H1 (cell line): ENCODE results near the gene TRAF1. TPM values are rescaled to one million over a fixed set of nuclear protein-coding genes. Genes with fewer than 3 reads are reported as not detected.

Experiments
- CTCF ChIA-PET: fragments of 300-600 bp; sonication (Branson Sonifier 250); formaldehyde crosslinking; loops from one replicate; lab custom pipeline; 2021; ENCODE audit not compliant: partially characterized antibody; lab: Charles Lee
- POLR2A ChIA-PET: fragments of 300-600 bp; sonication (Branson Sonifier 250); formaldehyde crosslinking; loops from one replicate; lab custom pipeline; 2021; ENCODE audit warnings: inconsistent platforms; ENCODE audit not compliant: partially characterized antibody; lab: Charles Lee
- DNase-seq, 2 experiments: peaks; one replicate each; pipeline versions ENCODE4 v3.0.0 to v3.0.0-alpha.2; 2010 to 2022; ENCODE audit warnings: low spot score in 2 of 2, low read depth in 1 of 2, mixed read lengths in 1 of 2
- FAIRE-seq: peaks from 2 replicates; lab custom pipeline; 2011; peaks lifted over from hg19 to GRCh38; lab: Jason Lieb, UNC
- H2AFZ ChIP-seq: 2 replicates; pipeline ENCODE4 v1.8.1; 2012; ENCODE audit warnings: low read length, inconsistent platforms
- H2AK5ac ChIP-seq: 2 replicates; pipeline ENCODE4 v1.6.1; 2013; ENCODE audit warnings: low read depth, low read length
- H2BK120ac ChIP-seq: replicated peaks from 2 replicates; pipeline ENCODE3; 2013; ENCODE audit warnings: low read depth, low read length, inconsistent platforms
- H2BK12ac ChIP-seq: 2 replicates; pipeline ENCODE4 v1.6.1; 2013; ENCODE audit warnings: low read depth, low read length
- H2BK15ac ChIP-seq: 2 replicates; pipeline ENCODE4 v1.6.1; 2013; ENCODE audit warnings: low read length
- H2BK20ac ChIP-seq: 2 replicates; pipeline ENCODE4 v1.6.1; 2013; ENCODE audit warnings: low read length
- H2BK5ac ChIP-seq: 2 replicates; pipeline ENCODE4 v1.6.1; 2013; ENCODE audit warnings: low read depth, low read length
- H3K14ac ChIP-seq: 2 replicates; pipeline ENCODE4 v1.6.1; 2013; ENCODE audit warnings: inconsistent platforms; ENCODE audit not compliant: insufficient read length
- H3K18ac ChIP-seq: 2 replicates; pipeline ENCODE4 v1.6.1; 2013; ENCODE audit warnings: low read length; ENCODE audit errors: extremely low read depth
- H3K23ac ChIP-seq: 2 replicates; pipeline ENCODE4 v1.6.1; 2013; ENCODE audit warnings: inconsistent platforms; ENCODE audit not compliant: insufficient read length
- H3K23me2 ChIP-seq: 2 replicates; pipeline ENCODE4 v1.6.1; 2013; ENCODE audit warnings: low read depth, low read length
- H3K27ac ChIP-seq: 2 replicates; pipeline ENCODE4 v1.6.1; 2011; ENCODE audit warnings: low read depth, low read length, inconsistent platforms
- H3K27me3 ChIP-seq, 4 experiments: replicated peaks in 1 of 4; 1 replicate in 1 of 4; 2 replicates in 3 of 4; pipeline versions ENCODE4 v1.6.1 to v1.8.1; 2011 to 2013; ENCODE audit warnings: low read length in 3 of 4, mild to moderate bottlenecking in 3 of 4, inconsistent platforms in 2 of 4, mixed read lengths in 2 of 4, moderate library complexity in 1 of 4; ENCODE audit not compliant: control insufficient read depth in 3 of 4, insufficient read depth in 3 of 4; ENCODE audit errors: extremely low read depth in 1 of 4
- H3K36me3 ChIP-seq, 4 experiments: 2 replicates each; pipeline versions ENCODE4 v1.6.1 to v1.8.1; 2011 to 2013; ENCODE audit warnings: mild to moderate bottlenecking in 4 of 4, low read length in 3 of 4, moderate library complexity in 2 of 4, control low read depth in 1 of 4, inconsistent platforms in 1 of 4; ENCODE audit not compliant: insufficient read depth in 4 of 4, control insufficient read depth in 2 of 4
- H3K4ac ChIP-seq: replicated peaks from 2 replicates; pipeline ENCODE3; 2013; ENCODE audit warnings: low read length, low read depth, mixed read lengths, inconsistent platforms; ENCODE audit not compliant: insufficient read length
- H3K4me1 ChIP-seq, 4 experiments: replicated peaks in 1 of 4; 1 replicate in 1 of 4; 2 replicates in 3 of 4; pipeline versions ENCODE4 v1.6.1 to v1.8.1; 2011 to 2013; ENCODE audit warnings: low read length in 3 of 4, inconsistent platforms in 2 of 4, mixed read lengths in 1 of 4; ENCODE audit not compliant: insufficient read depth in 4 of 4, control insufficient read depth in 3 of 4
- H3K4me2 ChIP-seq, 2 experiments: 2 replicates each; pipeline versions ENCODE4 v1.6.1 to v1.8.1; 2011 to 2013; ENCODE audit warnings: low read depth in 2 of 2, low read length in 2 of 2, control low read depth in 1 of 2, inconsistent platforms in 1 of 2, mild to moderate bottlenecking in 1 of 2; ENCODE audit not compliant: insufficient read depth in 1 of 2
- H3K4me3 ChIP-seq, 4 experiments: fragments of 200-600, 300-600 bp in 1 of 4; sonication (generic), shearing (Covaris generic), sonication (Bioruptor Twin) in 1 of 4; 2 replicates each; pipeline versions ENCODE4 v1.5.1 to v1.8.1; 2011 to 2016; ENCODE audit warnings: low read length in 4 of 4, low read depth in 3 of 4, control low read depth in 2 of 4, inconsistent platforms in 2 of 4, mild to moderate bottlenecking in 2 of 4, mixed read lengths in 1 of 4, moderate library complexity in 1 of 4; ENCODE audit not compliant: insufficient read depth in 2 of 4; ENCODE audit errors: extremely low read depth in 1 of 4
- H3K56ac ChIP-seq: replicated peaks from 2 replicates; pipeline ENCODE3; 2013; ENCODE audit warnings: low read depth, mild to moderate bottlenecking, mixed read lengths, low read length, inconsistent platforms; ENCODE audit not compliant: insufficient read length
- H3K79me1 ChIP-seq: 2 replicates; pipeline ENCODE4 v1.6.1; 2013; ENCODE audit warnings: low read depth, low read length, control low read depth
- H3K79me2 ChIP-seq, 2 experiments: 2 replicates each; pipeline versions ENCODE4 v1.6.1 to v1.8.1; 2012 to 2013; ENCODE audit warnings: low read length in 2 of 2, mild to moderate bottlenecking in 2 of 2, inconsistent platforms in 1 of 2; ENCODE audit not compliant: insufficient read depth in 2 of 2, control insufficient read depth in 1 of 2
- H3K9ac ChIP-seq, 4 experiments: replicated peaks in 1 of 4; 1 replicate in 1 of 4; 2 replicates in 3 of 4; pipeline versions ENCODE4 v1.6.1 to v1.8.1; 2011 to 2013; ENCODE audit warnings: low read depth in 3 of 4, low read length in 3 of 4, control low read depth in 2 of 4, mild to moderate bottlenecking in 2 of 4, moderate library complexity in 2 of 4, inconsistent platforms in 1 of 4; ENCODE audit errors: extremely low read depth in 1 of 4
- H3K9me3 ChIP-seq, 2 experiments: 2 replicates each; pipeline versions ENCODE4 v1.6.1 to v1.8.1; 2012 to 2013; ENCODE audit warnings: mild to moderate bottlenecking in 2 of 2, moderate library complexity in 2 of 2, control low read depth in 1 of 2, inconsistent platforms in 1 of 2, low read depth in 1 of 2, low read length in 1 of 2, mixed read lengths in 1 of 2; ENCODE audit not compliant: insufficient read depth in 2 of 2
- H4K20me1 ChIP-seq, 2 experiments: replicated peaks in 1 of 2; 2 replicates each; pipeline versions ENCODE3 to v1.8.1; 2011 to 2013; ENCODE audit warnings: inconsistent platforms in 2 of 2, low read length in 2 of 2, mild to moderate bottlenecking in 1 of 2; ENCODE audit not compliant: insufficient read depth in 2 of 2, control insufficient read depth in 1 of 2
- H4K5ac ChIP-seq: 2 replicates; pipeline ENCODE4 v1.6.1; 2013; ENCODE audit warnings: low read length, low read depth, mixed read lengths, inconsistent platforms; ENCODE audit not compliant: insufficient read length
- H4K8ac ChIP-seq: 2 replicates; pipeline ENCODE4 v1.8.0; 2013; ENCODE audit warnings: mild to moderate bottlenecking, moderate library complexity, low read length, inconsistent platforms; ENCODE audit not compliant: insufficient read depth; ENCODE audit errors: extremely low read depth
- H4K91ac ChIP-seq: replicated peaks from 2 replicates; pipeline ENCODE3; 2013; ENCODE audit warnings: low read length, mixed read lengths, inconsistent platforms; ENCODE audit not compliant: insufficient read length
- CEBPB ChIP-seq: IDR thresholded peaks from 2 replicates; pipeline ENCODE4 v1.6.1; 2012; ENCODE audit warnings: low read depth, low read length
- CHD1 ChIP-seq: IDR thresholded peaks from 2 replicates; pipeline ENCODE4 v1.6.1; 2012; ENCODE audit warnings: low read depth, low read length, improper control_type of control experiment
- EP300 ChIP-seq, 2 experiments: IDR thresholded peaks; 1 replicate in 1 of 2; 2 replicates in 1 of 2; pipeline ENCODE4 v1.6.1; 2011 to 2012; ENCODE audit warnings: low read depth in 2 of 2, low read length in 2 of 2, mild to moderate bottlenecking in 2 of 2, borderline replicate concordance in 1 of 2, inconsistent platforms in 1 of 2, moderate library complexity in 1 of 2
- EZH2 ChIP-seq: fragments of 200-600 bp; sonication (generic); IDR thresholded peaks from 2 replicates; pipeline ENCODE4 v1.7.1; 2012; ENCODE audit warnings: low read depth, mild to moderate bottlenecking, moderate library complexity, low read length, inconsistent platforms; ENCODE audit not compliant: severe bottlenecking
- GABPA ChIP-seq: IDR thresholded peaks from 2 replicates; pipeline ENCODE4 v1.6.1; 2011; ENCODE audit warnings: mild to moderate bottlenecking, low read length, moderate library complexity, borderline replicate concordance; ENCODE audit not compliant: insufficient read depth
- POLR2A ChIP-seq, 2 experiments: IDR thresholded peaks; 1 replicate in 1 of 2; 2 replicates in 1 of 2; pipeline ENCODE4 v1.6.1; 2011; ENCODE audit warnings: low read depth in 2 of 2, low read length in 2 of 2, mild to moderate bottlenecking in 2 of 2; ENCODE audit errors: control extremely low read depth in 1 of 2
- POLR2AphosphoS5 ChIP-seq: IDR thresholded peaks from 2 replicates; pipeline ENCODE4 v1.6.1; 2011; ENCODE audit warnings: low read depth, low read length
- SIX5 ChIP-seq: IDR thresholded peaks from 2 replicates; pipeline ENCODE4 v1.6.1; 2011; ENCODE audit warnings: mild to moderate bottlenecking, low read depth, low read length
- SRF ChIP-seq: IDR thresholded peaks from 2 replicates; pipeline ENCODE4 v1.6.1; 2011; ENCODE audit warnings: mild to moderate bottlenecking, low read depth, low read length, moderate library complexity
- TEAD4 ChIP-seq: IDR thresholded peaks from 2 replicates; pipeline ENCODE4 v1.6.1; 2012; ENCODE audit warnings: low read depth, low read length, inconsistent platforms, mixed read lengths
- WGBS, 2 experiments: shearing (Covaris generic) in 1 of 2; methylation state at CpG; one replicate each; pipeline versions ENCODE4 v1.1.6 to v1.1.7; 2013 to 2015; ENCODE audit warnings: low lambda C conversion rate in 2 of 2, mixed read lengths in 2 of 2, inconsistent platforms in 1 of 2, low coverage in 1 of 2, missing lambda C conversion rate in 1 of 2; ENCODE audit not compliant: insufficient replicate concordance in 2 of 2, insufficient coverage in 1 of 2, insufficient read length in 1 of 2; ENCODE audit errors: extremely low coverage in 1 of 2, missing lambda C conversion rate in 1 of 2; 5-methylcytosine and 5-hydroxymethylcytosine counted together
- polyA plus RNA-seq, 7 experiments: library from polyadenylated mRNA; depleted of rRNA in 3 of 7; stranded (reverse) in 5 of 7; unstranded in 2 of 7; fragments of >200 nt in 5 of 7; fragments of 200-250 nt in 2 of 7; gene quantifications; 1 replicate in 5 of 7; 2 replicates in 1 of 7; 4 replicates in 1 of 7; pipeline versions ENCODE4 v1.2.1 to v1.2.3, GENCODE V29; 2011 to 2013; ENCODE audit warnings: missing spikeins in 2 of 7, mixed read lengths in 2 of 7
- total RNA-seq: library from RNA; stranded (reverse); fragmentation: NEBNext Ultra II Directional; extraction: Animal tissue kit (Norgen Biotek cat#: 25700); gene quantifications from 2 replicates; pipeline ENCODE4 v1.2.1, GENCODE V29; 2021
- TF ChIP-seq, protein P1 (sequence below), 3 experiments: IDR thresholded peaks; 1 replicate in 2 of 3; 2 replicates in 1 of 3; pipeline versions ENCODE4 v1.5.1 to v1.6.1; 2011; ENCODE audit warnings: low read length in 3 of 3, mild to moderate bottlenecking in 3 of 3, inconsistent platforms in 2 of 3, low read depth in 1 of 3, moderate library complexity in 1 of 3; ENCODE audit not compliant: insufficient read depth in 1 of 3; ENCODE audit errors: control extremely low read depth in 1 of 3

The TRAF1 gene
- total and polyA plus RNA-seq, 2 of the 8 experiments (the other 6 are each of a cell fraction or from before 2014, with no cell fraction given): 1.6 to 3.2 TPM

DNA sequence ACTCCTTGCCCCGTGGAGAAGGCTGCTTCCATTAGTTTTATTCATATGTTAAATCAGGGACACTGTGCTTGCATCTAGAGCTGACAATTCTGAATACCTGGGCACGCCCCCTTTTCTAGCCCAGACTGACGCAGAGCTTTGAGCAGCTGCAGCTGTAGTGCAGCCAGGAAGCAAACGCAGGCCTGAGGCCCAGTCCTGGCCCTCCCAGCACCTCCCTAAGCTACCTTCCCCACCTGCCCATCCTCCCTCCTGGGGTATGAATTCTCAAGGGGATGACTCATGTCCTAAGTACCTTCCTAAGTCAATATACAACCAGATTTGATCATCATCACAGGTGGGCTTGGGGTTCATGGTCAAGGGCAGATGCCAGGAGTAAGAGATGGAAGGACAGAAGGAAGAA is 53.1 kb downstream of the TRAF1 start:
- Histone ChIP-seq H4K20me1 (no peaks in the 10 kb centered on the region), H2BK15ac (no peak overlapping the region), H3K27me3 (peaks cover 0 to 4% (median 1%) of the 10 kb centered on the region in 4 experiments; a peak in 3 of 7 replicates), H3K4me3 (peak overlapping the region in 2 of 4 experiments; percentile 8 to 39; a peak in 2 of 8 replicates), H4K91ac (peak overlapping the region; percentile 96), H2AK5ac (no peak overlapping the region), H3K79me1 (no peaks in the 10 kb centered on the region), H3K23me2 (peaks cover 10% of the 10 kb centered on the region), H2BK12ac (peak overlapping the region; percentile 91; the same call in 1 of the 2 replicates), H2AFZ (no peak overlapping the region), H3K4me1 (peaks cover 23 to 54% (median 34%) of the 10 kb centered on the region in 4 experiments), H3K4me2 (peak overlapping the region; percentile 53 to 69), H4K5ac (no peak overlapping the region), H3K79me2 (no peaks in the 10 kb centered on the region), H2BK20ac (peak overlapping the region; percentile 24; the same call in 1 of the 2 replicates), H3K14ac (no peak overlapping the region), H4K8ac (no peak overlapping the region), H3K4ac (no peak overlapping the region), H3K18ac (peak overlapping the region; percentile 93), H3K36me3 (peaks cover 0 to 3% (median 0%) of the 10 kb centered on the region in 4 experiments; a peak in 1 of 8 replicates), H3K56ac (no peak overlapping the region), H2BK5ac (peak overlapping the region; percentile 98), H3K27ac (peak overlapping the region; percentile 78), H3K9me3 (no peaks in the 10 kb centered on the region), H3K23ac (no peak overlapping the region), H3K9ac (no peak overlapping the region), H2BK120ac (no peak overlapping the region)
- ChIA-PET POLR2A (interaction anchor here (0.9 to 2.7 kb wide), 13 partner anchors 11 to 69 kb away, joined by 3 to 12 read pairs (median 5); no protein-coding TSS in a partner anchor), CTCF (interaction anchor here (0.8 to 2.3 kb wide), 10 partner anchors 10 to 144 kb away, joined by 3 to 11 read pairs (median 4); no protein-coding TSS in a partner anchor)
- 16% methylated on average over 4 of the region's 4 CpGs; no CpG with 5 or more reads in 1 of the 2 experiments for WGBS, 2 experiments
- FAIRE-seq (no peak), DNase-seq (peak; percentile 77 to 95)
- TF ChIP-seq GABPA: no peak
- peak; percentile 73; the same call in 1 of the 2 replicates for TF ChIP-seq TEAD4
- no peak for TF ChIP-seq CEBPB
- no peak for TF ChIP-seq POLR2AphosphoS5
- no peak for TF ChIP-seq SIX5
- no peak for TF ChIP-seq EZH2
- TF ChIP-seq, protein P1, sequence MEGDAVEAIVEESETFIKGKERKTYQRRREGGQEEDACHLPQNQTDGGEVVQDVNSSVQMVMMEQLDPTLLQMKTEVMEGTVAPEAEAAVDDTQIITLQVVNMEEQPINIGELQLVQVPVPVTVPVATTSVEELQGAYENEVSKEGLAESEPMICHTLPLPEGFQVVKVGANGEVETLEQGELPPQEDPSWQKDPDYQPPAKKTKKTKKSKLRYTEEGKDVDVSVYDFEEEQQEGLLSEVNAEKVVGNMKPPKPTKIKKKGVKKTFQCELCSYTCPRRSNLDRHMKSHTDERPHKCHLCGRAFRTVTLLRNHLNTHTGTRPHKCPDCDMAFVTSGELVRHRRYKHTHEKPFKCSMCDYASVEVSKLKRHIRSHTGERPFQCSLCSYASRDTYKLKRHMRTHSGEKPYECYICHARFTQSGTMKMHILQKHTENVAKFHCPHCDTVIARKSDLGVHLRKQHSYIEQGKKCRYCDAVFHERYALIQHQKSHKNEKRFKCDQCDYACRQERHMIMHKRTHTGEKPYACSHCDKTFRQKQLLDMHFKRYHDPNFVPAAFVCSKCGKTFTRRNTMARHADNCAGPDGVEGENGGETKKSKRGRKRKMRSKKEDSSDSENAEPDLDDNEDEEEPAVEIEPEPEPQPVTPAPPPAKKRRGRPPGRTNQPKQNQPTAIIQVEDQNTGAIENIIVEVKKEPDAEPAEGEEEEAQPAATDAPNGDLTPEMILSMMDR (IDR thresholded peaks at IDR 0.05; ENCODE audit: control extremely low read depth in 1 of 3, insufficient read depth in 1 of 3, low read depth in 1 of 3, low read length in 3 of 3): no peak
- TF ChIP-seq SRF: no peak
- peak; percentile 12 to 28; a peak in 1 of 3 replicates for TF ChIP-seq POLR2A (IDR thresholded peaks at IDR 0.05; ENCODE audit: control extremely low read depth in 1 of 2, low read depth in 2 of 2, low read length in 2 of 2)
- no peak for TF ChIP-seq CHD1
- TF ChIP-seq EP300 (IDR thresholded peaks at IDR 0.05; ENCODE audit: borderline replicate concordance in 1 of 2, low read depth in 2 of 2, low read length in 2 of 2): peak in 1 of 2 experiments; percentile 54; a peak in 1 of 3 replicates
